GM18907 (cell line): ENCODE measurements around the gene TATDN3.
"Not testable (repeated sequence)": the region's sequence is repeated elsewhere in the genome, so short reads cannot be mapped to it uniquely, and the experiment has no call there.

ENCODE experiments used
- ATAC-seq: cut with Tn5 transposase; IDR thresholded peaks from one replicate; pipeline ENCODE4 v1.9.1; 2021; ENCODE audit warnings: mild to moderate bottlenecking, moderate library complexity; ENCODE audit not compliant: unreplicated experiment

TATDN3 gene

GRCh38 chr1:212791676-212792395 lies at the start of gene TATDN3, which contains the start of gene NSL1:
Gene TATDN3 (plus strand): TSS chr1:212791894. CDS start chr1:212791922, 28 bp downstream.
Gene NSL1 (minus strand): TSS chr1:212791777. CDS start chr1:212791763, 14 bp downstream.
- peak; percentile 81 for ATAC-seq

- no peak for ATAC-seq
Measured at GRCh38 chr1:212743901-212744475, 47.7 kb upstream of the TATDN3 start.

- no peak for ATAC-seq
Measured at GRCh38 chr1:212745303-212745702, 46.4 kb upstream of the TATDN3 start.

- no peak for ATAC-seq
Measured at GRCh38 chr1:212746546-212746945, 45.1 kb upstream of the TATDN3 start.

GRCh38 chr1:212749821-212750535 lies 41.7 kb upstream of the TATDN3 start:
- ATAC-seq, result peak; percentile 34

GRCh38 chr1:212752252-212752933 lies 39.3 kb upstream of the TATDN3 start:
- ATAC-seq, result no peak

- ATAC-seq, result no peak
Measured at GRCh38 chr1:212752934-212753497, 38.7 kb upstream of the TATDN3 start.

- ATAC-seq, result no peak
Measured at GRCh38 chr1:212753749-212754148, 37.9 kb upstream of the TATDN3 start.

- peak; percentile 44 for ATAC-seq
Measured at GRCh38 chr1:212754193-212754592, 37.5 kb upstream of the TATDN3 start.

- ATAC-seq, result no peak
Measured at GRCh38 chr1:212754680-212755079, 37.0 kb upstream of the TATDN3 start.

GRCh38 chr1:212759683-212760082 lies 32.0 kb upstream of the TATDN3 start:
- no peak for ATAC-seq

- no peak for ATAC-seq
Measured at GRCh38 chr1:212760126-212760823, 31.4 kb upstream of the TATDN3 start.

- no peak for ATAC-seq
Measured at GRCh38 chr1:212762234-212762633, 29.5 kb upstream of the TATDN3 start.

GRCh38 chr1:212762839-212763238 lies 28.9 kb upstream of the TATDN3 start:
- ATAC-seq, result no peak

GRCh38 chr1:212764718-212765281 lies 26.9 kb upstream of the TATDN3 start:
- ATAC-seq, result not testable (repeated sequence)

- not testable (repeated sequence) for ATAC-seq
Measured at GRCh38 chr1:212766825-212767224, 24.9 kb upstream of the TATDN3 start.

GRCh38 chr1:212769459-212770167 lies 22.1 kb upstream of the TATDN3 start:
- ATAC-seq, result no peak

- no peak for ATAC-seq
Measured at GRCh38 chr1:212771341-212771740, 20.4 kb upstream of the TATDN3 start.

GRCh38 chr1:212773011-212773410 lies 18.7 kb upstream of the TATDN3 start:
- no peak for ATAC-seq
